Tibial artery (tissue), 4 donors: Measurements from ENCODE around the gene NFX1.

ENCODE experiments used
- DNase-seq, 2 donors: peaks; one replicate each; pipeline ENCODE4 v3.0.0-alpha.2; 2019
- H3K27ac ChIP-seq, 2 donors: fragments of 200-600 bp; sonication (generic) in 1 of 2; 1 replicate in 1 of 2; 2 replicates in 1 of 2; pipeline ENCODE4 v1.5.1; 2018 to 2019; ENCODE audit warnings: mild to moderate bottlenecking in 1 of 2
- H3K27me3 ChIP-seq, 2 donors: fragments of 200-600 bp; sonication (generic) in 1 of 2; one replicate each; pipeline versions ENCODE4 v1.5.1 to v1.6.0; 2016 to 2019
- H3K36me3 ChIP-seq, 3 donors: fragments of 200-600 bp; sonication (generic) in 2 of 3; one replicate each; pipeline ENCODE4 v1.5.1; 2016 to 2019; ENCODE audit warnings: mild to moderate bottlenecking in 2 of 3
- H3K4me1 ChIP-seq, 4 donors: fragments of 200-600 bp; sonication (generic) in 2 of 4; 1 replicate in 3 of 4; 2 replicates in 1 of 4; pipeline ENCODE4 v1.5.1; 2016 to 2019
- H3K4me3 ChIP-seq, 2 donors: fragments of 200-600 bp; sonication (generic) in 1 of 2; 1 replicate in 1 of 2; 2 replicates in 1 of 2; pipeline ENCODE4 v1.5.1; 2018 to 2019; ENCODE audit warnings: mild to moderate bottlenecking in 2 of 2
- H3K9me3 ChIP-seq, 3 donors: fragments of 200-600 bp; sonication (generic) in 1 of 3; one replicate each; pipeline ENCODE4 v1.5.1; 2016 to 2019
- CTCF ChIP-seq, 2 experiments: fragments of 200-600 bp in 1 of 2; fragments of 450-650 bp in 1 of 2; IDR thresholded peaks; one replicate each; pipeline ENCODE4 v1.5.1; 2017 to 2019; ENCODE audit warnings: antibody characterized with exemption in 2 of 2, mild to moderate bottlenecking in 1 of 2, moderate library complexity in 1 of 2
- intact Hi-C: fragments of 100-400 bp; cut with DNase I; formaldehyde crosslinking; loops from one replicate; pipeline ENCODE4 v1.15.0; 2023; ENCODE audit warnings: low total_unique reads

The NFX1 gene

GRCh38 chr9:33263131-33264002 is 26.9 kb upstream of the NFX1 start:
- Histone ChIP-seq H3K27ac (peak overlapping the region; percentile 89 to 93), H3K9me3 (no peaks in the 10 kb centered on the region), H3K4me1 (peaks cover 0 to 27% (median 25%) of the 10 kb centered on the region in 4 donors), H3K4me3 (peak overlapping the region; percentile 85 to 100), H3K27me3 (no peaks in the 10 kb centered on the region), H3K36me3 (peaks cover 34 to 60% (median 58%) of the 10 kb centered on the region in 3 donors)
- intact Hi-C loops: no loop called here
- TF ChIP-seq CTCF (IDR thresholded peaks at IDR 0.05): no peak
- DNase-seq: peak in 1 of 2 donors; percentile 23

- peak overlapping the region; percentile 89 to 93 for H3K27ac ChIP-seq
- DNase-seq: peak; percentile 67 to 80
- intact Hi-C loops: no loop called here
- peaks cover 0 to 27% (median 25%) of the 10 kb centered on the region in 4 donors for H3K4me1 ChIP-seq
- peaks cover 28 to 60% (median 54%) of the 10 kb centered on the region in 3 donors for H3K36me3 ChIP-seq
- H3K9me3 ChIP-seq: no peaks in the 10 kb centered on the region
- no peak for TF ChIP-seq CTCF (IDR thresholded peaks at IDR 0.05)
- H3K27me3 ChIP-seq: no peaks in the 10 kb centered on the region
- peak overlapping the region; percentile 85 to 100 for H3K4me3 ChIP-seq
These were observed 26.3 kb upstream of the NFX1 start for GRCh38 chr9:33264003-33264472.

- peaks cover 0 to 27% (median 25%) of the 10 kb centered on the region in 4 donors for H3K4me1 ChIP-seq
- peak; percentile 100 for DNase-seq
- intact Hi-C loops: no loop called here
- H3K27ac ChIP-seq: peak within 1 kb of the TSS; percentile 89 to 93
- peak in 1 of 2 experiments; percentile 23 for TF ChIP-seq CTCF (IDR thresholded peaks at IDR 0.05)
- peak within 1 kb of the TSS; percentile 85 to 100 for H3K4me3 ChIP-seq
- H3K27me3 ChIP-seq: no peaks in the 10 kb centered on the region
- H3K36me3 ChIP-seq: peaks cover 30 to 60% (median 54%) of the 10 kb centered on the region in 3 donors
- H3K9me3 ChIP-seq: no peaks in the 10 kb centered on the region
These were observed 25.7 kb upstream of the NFX1 start, which contains the start of the genes BAG1 and CHMP5 for GRCh38 chr9:33264473-33265177. BAG1 (minus strand) TSS chr9:33264708. CHMP5 (plus strand) TSS chr9:33265049; CDS start chr9:33265079, 30 bp downstream.

- peaks cover 29 to 60% (median 54%) of the 10 kb centered on the region in 3 donors for H3K36me3 ChIP-seq
- peaks cover 0 to 27% (median 25%) of the 10 kb centered on the region in 4 donors for H3K4me1 ChIP-seq
These were observed 25.0 kb upstream of the NFX1 start for GRCh38 chr9:33265211-33265865.

More at GRCh38 chr9:33265211-33265865, 25.0 kb upstream of the NFX1 start:
- no peaks in the 10 kb centered on the region for H3K9me3 ChIP-seq
- no peak for TF ChIP-seq CTCF (IDR thresholded peaks at IDR 0.05)
- H3K4me3 ChIP-seq: peak overlapping the region; percentile 85 to 100
- H3K27ac ChIP-seq: peak overlapping the region; percentile 89 to 93
- intact Hi-C loops: no loop called here
- H3K27me3 ChIP-seq: no peaks in the 10 kb centered on the region
- DNase-seq: no peak
